ENCODE data around the gene PFKFB3.

GRCh38 chr10:6185039-6185716 is 17.6 kb upstream of the PFKFB3 start:
- TF ChIP-seq POLR2AphosphoS5 (IDR thresholded peaks at IDR 0.05) (no peak), CTCF (IDR thresholded peaks at IDR 0.05) (no peak), POLR2A (IDR thresholded peaks at IDR 0.05) (no peak)
